HEK293T (cell line): ENCODE results near the gene CRLF2.

Experiments
- BHLHE40 ChIP-seq: fragments of 450-650 bp; IDR thresholded peaks from 2 replicates; pipeline ENCODE4 v1.6.1; 2016; ENCODE audit warnings: mild to moderate bottlenecking, moderate library complexity, borderline replicate concordance
- CTBP1 ChIP-seq: fragments of 450-650 bp; IDR thresholded peaks from 2 replicates; pipeline ENCODE4 v1.6.1; 2016; ENCODE audit warnings: borderline replicate concordance
- FOXA1 ChIP-seq: fragments of 450-650 bp; IDR thresholded peaks from 2 replicates; pipeline ENCODE4 v1.6.1; 2016; ENCODE audit warnings: mild to moderate bottlenecking
- FOXM1 ChIP-seq: fragments of 450-650 bp; IDR thresholded peaks from 2 replicates; pipeline ENCODE4 v1.6.1; 2017; ENCODE audit warnings: mild to moderate bottlenecking, borderline replicate concordance
- L3MBTL2 ChIP-seq: fragments of 450-650 bp; conservative IDR thresholded peaks from 2 replicates; pipeline ENCODE4 v1.6.1; 2016; ENCODE audit warnings: mild to moderate bottlenecking
- LEF1 ChIP-seq: fragments of 450-650 bp; IDR thresholded peaks from 2 replicates; pipeline ENCODE4 v1.6.1; 2017; ENCODE audit warnings: mild to moderate bottlenecking, borderline replicate concordance
- PKNOX1 ChIP-seq: fragments of 450-650 bp; IDR thresholded peaks from 2 replicates; pipeline ENCODE4 v1.6.1; 2016
- SP1 ChIP-seq: fragments of 450-650 bp; IDR thresholded peaks from 2 replicates; pipeline ENCODE4 v1.6.1; 2017
- SUZ12 ChIP-seq: fragments of 450-650 bp; IDR thresholded peaks from 2 replicates; pipeline ENCODE4 v1.6.1; 2016; ENCODE audit warnings: mild to moderate bottlenecking
- ZNF384 ChIP-seq: fragments of 450-650 bp; IDR thresholded peaks from 2 replicates; pipeline ENCODE4 v1.6.1; 2016

DNA sequence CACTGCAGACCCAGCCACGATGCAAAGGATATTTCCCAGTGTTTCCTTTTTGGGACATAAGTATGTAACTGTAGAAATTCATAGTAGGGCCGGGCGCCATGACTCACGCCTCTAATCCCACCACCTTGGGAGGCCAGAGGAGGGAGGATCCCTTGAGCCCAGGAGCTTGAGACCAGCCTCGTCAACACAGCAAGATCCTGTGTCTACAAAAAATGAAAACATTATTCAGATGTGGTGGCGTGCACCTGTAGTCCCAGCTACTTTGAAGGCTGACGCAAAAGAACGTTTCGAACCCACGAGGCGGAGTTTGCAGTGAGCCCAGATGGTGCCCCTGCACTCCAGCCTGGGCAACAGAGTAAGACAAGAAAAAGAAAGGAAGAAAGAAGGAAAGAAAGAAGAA is 49.2 kb downstream of the CRLF2 start:
- no peak for TF ChIP-seq LEF1
- TF ChIP-seq FOXM1, result no peak
- TF ChIP-seq CTBP1, result no peak
- no peak for TF ChIP-seq BHLHE40
- no peak for TF ChIP-seq FOXA1
- TF ChIP-seq SUZ12, result no peak
- no peak for TF ChIP-seq ZNF384
- TF ChIP-seq SP1, result no peak
- TF ChIP-seq L3MBTL2, result no peak
- TF ChIP-seq PKNOX1, result no peak
